LNCaP clone FGC (cell line): ENCODE results near the gene FBXO7.

Source experiments
- DNase-seq: peaks from one replicate; pipeline ENCODE4 v3.0.0-alpha.2; 2011; ENCODE audit warnings: low read depth
- H3K4me3 ChIP-seq: 2 replicates; pipeline ENCODE4 v1.5.1; 2011; ENCODE audit warnings: mild to moderate bottlenecking, low read depth, low read length, control low read depth
- CTCF ChIP-seq: IDR thresholded peaks from 2 replicates; pipeline ENCODE4 v1.5.1; 2012; ENCODE audit warnings: mild to moderate bottlenecking; ENCODE audit not compliant: control insufficient read depth, insufficient read depth; ENCODE audit errors: extremely low read depth

Gene FBXO7

GRCh38 chr22:32533265-32534111 lies 58.9 kb downstream of the FBXO7 start:
- DNase-seq = no peak
- no peak for TF ChIP-seq CTCF
- no peak overlapping the region for H3K4me3 ChIP-seq

DNA sequence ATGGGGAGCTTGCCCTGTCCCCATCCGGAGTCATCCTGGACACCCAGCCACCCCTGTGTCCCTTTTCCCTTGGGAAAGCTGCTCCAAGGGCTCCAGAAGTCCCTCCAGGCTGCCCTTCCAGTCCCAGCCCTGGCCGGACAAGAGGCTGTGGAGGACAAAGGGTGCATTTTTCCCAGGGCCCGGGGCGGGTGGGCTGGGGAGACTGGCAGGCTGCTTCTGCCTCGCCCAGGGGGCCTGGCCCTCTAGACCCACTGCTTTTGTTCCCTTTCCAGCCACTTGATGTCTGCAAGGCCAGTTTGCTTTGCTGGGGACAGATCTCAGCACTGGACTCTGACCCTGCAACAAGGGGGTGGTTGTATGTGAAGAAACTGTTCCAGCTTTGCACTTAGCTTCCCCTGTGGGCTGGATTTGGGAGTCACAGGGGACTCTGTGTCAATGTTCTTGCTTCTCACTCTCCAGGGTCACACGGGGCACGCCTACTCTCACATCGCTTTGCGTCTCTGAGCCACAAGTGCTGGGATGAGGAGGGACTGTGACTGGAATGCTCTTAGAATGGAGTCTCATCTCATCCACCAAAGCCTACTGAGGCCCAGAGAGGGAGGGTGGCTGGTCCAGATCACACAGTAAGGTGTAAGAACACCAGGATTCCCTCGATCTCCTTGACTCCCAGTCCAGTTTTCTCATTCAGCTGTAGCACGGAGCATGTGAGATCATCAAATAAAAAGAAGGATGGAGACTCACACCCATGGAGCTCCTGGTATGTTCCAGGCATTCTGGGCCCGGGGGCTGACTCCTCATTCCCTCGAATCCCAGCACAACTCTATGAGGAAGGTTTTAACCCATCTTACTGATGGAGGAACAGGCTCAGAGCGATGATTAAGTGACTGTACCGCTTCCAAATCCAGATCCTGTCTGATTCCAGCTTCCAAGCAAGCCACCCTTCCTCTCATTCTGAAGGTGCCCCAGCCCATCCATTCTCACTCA lies 59.9 kb downstream of the FBXO7 start:
- DNase-seq = no peak
- no peak for TF ChIP-seq CTCF
- no peak overlapping the region for H3K4me3 ChIP-seq

- no peak for TF ChIP-seq CTCF
Measured at GRCh38 chr22:32535531-32536190, 61.0 kb downstream of the FBXO7 start.

DNA sequence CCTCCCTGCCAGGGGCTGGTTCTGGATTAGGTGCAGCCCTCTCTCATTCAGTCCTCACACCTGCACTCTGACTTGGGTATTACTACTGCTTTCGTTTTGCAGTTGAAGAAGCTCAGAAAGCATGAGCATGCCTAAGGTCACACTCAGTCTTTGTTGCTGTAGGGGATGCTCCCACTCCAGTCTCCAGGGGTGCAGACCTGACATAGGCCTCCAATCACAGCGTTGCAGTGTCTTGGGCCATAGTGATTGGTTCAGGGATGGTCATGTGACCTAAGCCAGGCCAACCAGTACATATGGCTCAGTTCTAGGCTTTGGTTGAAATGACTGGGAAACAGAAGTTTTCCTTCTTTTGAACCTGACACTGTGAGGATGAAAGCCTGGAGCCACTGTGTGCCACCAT lies 61.7 kb downstream of the FBXO7 start:
- TF ChIP-seq CTCF = no peak
- DNase-seq = no peak
- no peak overlapping the region for H3K4me3 ChIP-seq

More at GRCh38 chr22:32535531-32536190, 61.0 kb downstream of the FBXO7 start:
- H3K4me3 ChIP-seq = no peak overlapping the region
- no peak for DNase-seq

- no peak for TF ChIP-seq CTCF
- H3K4me3 ChIP-seq = no peak overlapping the region
Measured at GRCh38 chr22:32538521-32538920, 63.9 kb downstream of the FBXO7 start.

GRCh38 chr22:32539631-32540421 lies 65.2 kb downstream of the FBXO7 start:
- TF ChIP-seq CTCF = no peak
- DNase-seq = no peak
- no peak overlapping the region for H3K4me3 ChIP-seq

More at GRCh38 chr22:32538521-32538920, 63.9 kb downstream of the FBXO7 start:
- DNase-seq = no peak
